GM12878 (cell line): ENCODE measurements around the gene FRYL.
"Not testable (repeated sequence)": the region's sequence is repeated elsewhere in the genome, so short reads cannot be mapped to it uniquely, and the experiment has no call there.

Source experiments
- CTCF ChIP-seq, 3 experiments: IDR thresholded peaks in 2 of 3; conservative IDR thresholded peaks in 1 of 3; 2 replicates each; pipeline ENCODE4 v1.5.1; 2011; ENCODE audit warnings: low read depth in 3 of 3, low read length in 3 of 3, mild to moderate bottlenecking in 3 of 3, control low read depth in 2 of 3, moderate library complexity in 2 of 3, inconsistent platforms in 1 of 3, mixed read lengths in 1 of 3; ENCODE audit not compliant: control insufficient read depth in 2 of 3, insufficient read depth in 1 of 3; ENCODE audit errors: extremely low read depth in 1 of 3
- EZH2 ChIP-seq: IDR thresholded peaks from 2 replicates; pipeline ENCODE4 v1.6.1; 2012; ENCODE audit warnings: low read depth, mild to moderate bottlenecking, control low read depth, inconsistent platforms, low read length, borderline replicate concordance; ENCODE audit not compliant: control insufficient read depth
- HCFC1 ChIP-seq: fragments of 150-350 bp; IDR thresholded peaks from 2 replicates; pipeline ENCODE4 v1.6.1; 2014; ENCODE audit warnings: low read length
- SIN3A ChIP-seq: IDR thresholded peaks from 2 replicates; pipeline ENCODE4 v1.6.1; 2012; ENCODE audit warnings: low read depth, low read length, improper control_type of control experiment
- TBL1XR1 ChIP-seq: IDR thresholded peaks from 2 replicates; pipeline ENCODE4 v1.6.1; 2012; ENCODE audit warnings: low read depth, low read length, improper control_type of control experiment

GRCh38 chr4:48697516-48697915, 82.6 kb downstream of the FRYL start:
- not testable (repeated sequence) for TF ChIP-seq SIN3A; EZH2; HCFC1; TBL1XR1; CTCF (IDR thresholded peaks at IDR 0.05 in 2 of 3, conservative IDR thresholded peaks at IDR 0.05 in 1 of 3; ENCODE audit: control insufficient read depth in 2 of 3, extremely low read depth in 1 of 3, insufficient read depth in 1 of 3, low read depth in 3 of 3, low read length in 3 of 3)
